Measurements from ENCODE around the gene KLHL20.
"Not testable (repeated sequence)": the region's sequence is repeated elsewhere in the genome, so short reads cannot be mapped to it uniquely, and the experiment has no call there.

The KLHL20 gene

GRCh38 chr1:173714759-173715537 lies at the start of gene KLHL20:
KLHL20 (plus strand) TSS chr1:173714981; CDS start chr1:173716044, 1,063 bp downstream.
- peak; percentile 72 for DNase-seq (ENCODE audit: low read depth)

GRCh38 chr1:173666646-173667045 lies 48.1 kb upstream of the KLHL20 start:
- DNase-seq (ENCODE audit: low read depth) = no peak

- no peak for DNase-seq (ENCODE audit: low read depth)
These were observed 45.3 kb upstream of the KLHL20 start, which contains the start of gene ANKRD45 for GRCh38 chr1:173669491-173669941. ANKRD45 (minus strand) TSS chr1:173669851; CDS start chr1:173659418, 10,433 bp downstream.

GRCh38 chr1:173674496-173674895 lies 40.3 kb upstream of the KLHL20 start:
- DNase-seq (ENCODE audit: low read depth) = not testable (repeated sequence)

- not testable (repeated sequence) for DNase-seq (ENCODE audit: low read depth)
These were observed 34.6 kb upstream of the KLHL20 start for GRCh38 chr1:173680152-173680551.

- DNase-seq (ENCODE audit: low read depth) = no peak
These were observed 32.6 kb upstream of the KLHL20 start for GRCh38 chr1:173682184-173682583.

GRCh38 chr1:173683838-173684237 lies 30.9 kb upstream of the KLHL20 start:
- not testable (repeated sequence) for DNase-seq (ENCODE audit: low read depth)

- DNase-seq (ENCODE audit: low read depth) = not testable (repeated sequence)
These were observed 29.7 kb upstream of the KLHL20 start for GRCh38 chr1:173685121-173685520.

GRCh38 chr1:173688300-173688699 lies 26.5 kb upstream of the KLHL20 start:
- DNase-seq (ENCODE audit: low read depth) = no peak

- no peak for DNase-seq (ENCODE audit: low read depth)
These were observed 21.5 kb upstream of the KLHL20 start for GRCh38 chr1:173693238-173693637.

- not testable (repeated sequence) for DNase-seq (ENCODE audit: low read depth)
These were observed 13.5 kb upstream of the KLHL20 start for GRCh38 chr1:173701299-173701698.

- no peak for DNase-seq (ENCODE audit: low read depth)
These were observed 12.0 kb upstream of the KLHL20 start for GRCh38 chr1:173702736-173703135.

- DNase-seq (ENCODE audit: low read depth) = no peak
These were observed 9.7 kb upstream of the KLHL20 start for GRCh38 chr1:173705117-173705516.

GRCh38 chr1:173708787-173709186 lies 6.0 kb upstream of the KLHL20 start:
- no peak for DNase-seq (ENCODE audit: low read depth)

GRCh38 chr1:173714441-173714758 lies 381 bp upstream of the KLHL20 start:
- no peak for DNase-seq (ENCODE audit: low read depth)

GRCh38 chr1:173715538-173715844 lies 710 bp downstream of the KLHL20 start:
- DNase-seq (ENCODE audit: low read depth) = no peak

GRCh38 chr1:173717238-173717637 lies 2.5 kb downstream of the KLHL20 start:
- DNase-seq (ENCODE audit: low read depth) = no peak

GRCh38 chr1:173731331-173731730 lies 16.6 kb downstream of the KLHL20 start:
- DNase-seq (ENCODE audit: low read depth) = not testable (repeated sequence)

GRCh38 chr1:173733912-173734311 lies 19.1 kb downstream of the KLHL20 start:
- no peak for DNase-seq (ENCODE audit: low read depth)

GRCh38 chr1:173736104-173736503 lies 21.3 kb downstream of the KLHL20 start:
- DNase-seq (ENCODE audit: low read depth) = not testable (repeated sequence)

- DNase-seq (ENCODE audit: low read depth) = no peak
These were observed 27.6 kb downstream of the KLHL20 start for GRCh38 chr1:173742203-173742886.

GRCh38 chr1:173744651-173745050 lies 29.9 kb downstream of the KLHL20 start:
- no peak for DNase-seq (ENCODE audit: low read depth)

- DNase-seq (ENCODE audit: low read depth) = no peak
These were observed 34.4 kb downstream of the KLHL20 start for GRCh38 chr1:173749137-173749536.

Data from stimulated activated CD4-positive, alpha-beta T cell treated with anti-CD3 and anti-CD28 coated beads, Interleukin-2, amount 100 ng/mL, for 4 hours (primary cell).